22Rv1 (cell line): ENCODE results near the gene LPAR5.

Experiments
- H3K27ac ChIP-seq: fragments of 450-650 bp; 2 replicates; pipeline ENCODE4 v1.5.1; 2017
- ZFX ChIP-seq: fragments of 450-650 bp; IDR thresholded peaks from 2 replicates; pipeline ENCODE4 v1.6.1; 2017; ENCODE audit warnings: antibody characterized with exemption, borderline replicate concordance
- TF ChIP-seq, protein P1 (sequence below): fragments of 450-650 bp; IDR thresholded peaks from 2 replicates; pipeline ENCODE4 v1.5.1; 2017; ENCODE audit warnings: mild to moderate bottlenecking

The LPAR5 gene

DNA sequence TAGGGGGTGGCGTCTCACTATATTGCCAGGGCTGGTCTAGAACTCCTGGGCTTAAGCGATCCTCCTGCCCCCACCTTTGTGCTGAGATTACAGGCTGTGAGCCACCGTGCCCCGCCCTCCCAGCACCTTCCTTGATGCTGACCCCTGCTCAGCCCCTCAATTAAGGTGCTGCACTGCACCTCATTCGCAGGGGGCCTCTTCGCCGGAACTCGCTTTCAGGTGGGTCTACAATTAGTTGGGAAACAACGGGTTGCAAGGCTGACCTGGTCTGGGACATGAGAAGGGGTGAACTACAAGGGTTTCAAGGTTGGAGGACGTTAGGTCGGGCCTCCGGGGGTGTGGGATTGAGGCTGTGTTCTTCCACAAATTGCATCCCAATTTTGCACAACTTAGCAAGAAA, 66.4 kb downstream of the LPAR5 start:
- peak overlapping the region; percentile 98 for H3K27ac ChIP-seq
- TF ChIP-seq, protein P1, sequence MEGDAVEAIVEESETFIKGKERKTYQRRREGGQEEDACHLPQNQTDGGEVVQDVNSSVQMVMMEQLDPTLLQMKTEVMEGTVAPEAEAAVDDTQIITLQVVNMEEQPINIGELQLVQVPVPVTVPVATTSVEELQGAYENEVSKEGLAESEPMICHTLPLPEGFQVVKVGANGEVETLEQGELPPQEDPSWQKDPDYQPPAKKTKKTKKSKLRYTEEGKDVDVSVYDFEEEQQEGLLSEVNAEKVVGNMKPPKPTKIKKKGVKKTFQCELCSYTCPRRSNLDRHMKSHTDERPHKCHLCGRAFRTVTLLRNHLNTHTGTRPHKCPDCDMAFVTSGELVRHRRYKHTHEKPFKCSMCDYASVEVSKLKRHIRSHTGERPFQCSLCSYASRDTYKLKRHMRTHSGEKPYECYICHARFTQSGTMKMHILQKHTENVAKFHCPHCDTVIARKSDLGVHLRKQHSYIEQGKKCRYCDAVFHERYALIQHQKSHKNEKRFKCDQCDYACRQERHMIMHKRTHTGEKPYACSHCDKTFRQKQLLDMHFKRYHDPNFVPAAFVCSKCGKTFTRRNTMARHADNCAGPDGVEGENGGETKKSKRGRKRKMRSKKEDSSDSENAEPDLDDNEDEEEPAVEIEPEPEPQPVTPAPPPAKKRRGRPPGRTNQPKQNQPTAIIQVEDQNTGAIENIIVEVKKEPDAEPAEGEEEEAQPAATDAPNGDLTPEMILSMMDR: no peak
- no peak for TF ChIP-seq ZFX
